ENCODE results near the gene NELFCD.

DNA sequence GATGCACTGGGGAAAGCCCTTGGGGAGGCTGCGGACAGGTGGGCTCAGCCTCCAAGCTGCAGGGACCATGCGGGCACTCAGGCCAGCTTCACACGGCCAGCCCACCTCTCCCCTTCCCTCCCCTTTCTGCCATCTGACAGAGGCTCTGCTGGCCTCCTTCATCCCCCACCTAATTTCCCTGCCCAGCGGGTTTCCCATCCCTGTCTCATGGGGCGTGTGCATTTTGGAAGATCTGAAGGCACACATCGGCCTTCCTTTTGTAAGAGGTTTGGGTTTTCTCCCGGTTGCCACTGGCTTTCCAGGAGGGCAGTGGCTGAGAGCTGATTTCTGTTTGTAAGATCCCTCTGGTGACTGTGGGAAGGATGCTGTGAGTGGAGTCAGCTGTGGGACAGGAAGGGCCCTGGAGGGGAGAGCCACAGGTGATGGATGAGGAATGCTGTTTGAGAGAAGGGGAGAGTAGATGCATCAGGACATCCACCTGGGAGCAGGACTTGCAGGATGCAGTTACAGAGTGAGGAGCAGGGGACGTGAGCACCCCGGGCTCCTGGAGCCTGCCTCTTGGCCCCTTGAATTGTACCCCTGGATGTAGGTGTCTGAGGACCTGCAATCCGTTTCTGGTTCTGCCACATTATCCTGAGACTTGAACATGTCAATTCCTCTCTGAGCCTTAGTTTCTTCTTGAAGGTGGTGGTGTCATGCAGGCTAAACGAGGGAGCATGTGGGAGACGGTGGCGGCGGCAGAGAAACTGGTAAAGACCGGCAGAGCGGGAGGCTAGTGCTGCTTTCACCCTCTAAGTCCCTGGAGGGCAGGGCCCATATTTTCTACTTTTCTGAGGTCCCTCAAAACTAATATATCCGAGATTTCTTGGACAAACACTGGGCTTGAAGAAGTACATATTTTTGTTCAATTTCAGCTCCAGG, 32.2 kb downstream of the NELFCD start:
- TF ChIP-seq, protein P1, sequence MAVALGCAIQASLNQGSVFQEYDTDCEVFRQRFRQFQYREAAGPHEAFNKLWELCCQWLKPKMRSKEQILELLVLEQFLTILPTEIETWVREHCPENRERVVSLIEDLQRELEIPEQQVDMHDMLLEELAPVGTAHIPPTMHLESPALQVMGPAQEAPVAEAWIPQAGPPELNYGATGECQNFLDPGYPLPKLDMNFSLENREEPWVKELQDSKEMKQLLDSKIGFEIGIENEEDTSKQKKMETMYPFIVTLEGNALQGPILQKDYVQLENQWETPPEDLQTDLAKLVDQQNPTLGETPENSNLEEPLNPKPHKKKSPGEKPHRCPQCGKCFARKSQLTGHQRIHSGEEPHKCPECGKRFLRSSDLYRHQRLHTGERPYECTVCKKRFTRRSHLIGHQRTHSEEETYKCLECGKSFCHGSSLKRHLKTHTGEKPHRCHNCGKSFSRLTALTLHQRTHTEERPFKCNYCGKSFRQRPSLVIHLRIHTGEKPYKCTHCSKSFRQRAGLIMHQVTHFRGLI (CRISPR knock-in tag; IDR thresholded peaks at IDR 0.05): no peak
- TF ChIP-seq, protein P2, sequence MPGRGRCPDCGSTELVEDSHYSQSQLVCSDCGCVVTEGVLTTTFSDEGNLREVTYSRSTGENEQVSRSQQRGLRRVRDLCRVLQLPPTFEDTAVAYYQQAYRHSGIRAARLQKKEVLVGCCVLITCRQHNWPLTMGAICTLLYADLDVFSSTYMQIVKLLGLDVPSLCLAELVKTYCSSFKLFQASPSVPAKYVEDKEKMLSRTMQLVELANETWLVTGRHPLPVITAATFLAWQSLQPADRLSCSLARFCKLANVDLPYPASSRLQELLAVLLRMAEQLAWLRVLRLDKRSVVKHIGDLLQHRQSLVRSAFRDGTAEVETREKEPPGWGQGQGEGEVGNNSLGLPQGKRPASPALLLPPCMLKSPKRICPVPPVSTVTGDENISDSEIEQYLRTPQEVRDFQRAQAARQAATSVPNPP (IDR thresholded peaks at IDR 0.05; ENCODE audit: borderline replicate concordance, insufficient read depth, insufficient read length): no peak
- TF ChIP-seq SIN3A (IDR thresholded peaks at IDR 0.05; ENCODE audit: borderline replicate concordance in 2 of 2, control insufficient read depth in 1 of 2, low read depth in 2 of 2, low read length in 2 of 2): no peak
- TF ChIP-seq RFX5 (IDR thresholded peaks at IDR 0.05; ENCODE audit: low read depth, low read length): no peak
- TF ChIP-seq, protein P3, sequence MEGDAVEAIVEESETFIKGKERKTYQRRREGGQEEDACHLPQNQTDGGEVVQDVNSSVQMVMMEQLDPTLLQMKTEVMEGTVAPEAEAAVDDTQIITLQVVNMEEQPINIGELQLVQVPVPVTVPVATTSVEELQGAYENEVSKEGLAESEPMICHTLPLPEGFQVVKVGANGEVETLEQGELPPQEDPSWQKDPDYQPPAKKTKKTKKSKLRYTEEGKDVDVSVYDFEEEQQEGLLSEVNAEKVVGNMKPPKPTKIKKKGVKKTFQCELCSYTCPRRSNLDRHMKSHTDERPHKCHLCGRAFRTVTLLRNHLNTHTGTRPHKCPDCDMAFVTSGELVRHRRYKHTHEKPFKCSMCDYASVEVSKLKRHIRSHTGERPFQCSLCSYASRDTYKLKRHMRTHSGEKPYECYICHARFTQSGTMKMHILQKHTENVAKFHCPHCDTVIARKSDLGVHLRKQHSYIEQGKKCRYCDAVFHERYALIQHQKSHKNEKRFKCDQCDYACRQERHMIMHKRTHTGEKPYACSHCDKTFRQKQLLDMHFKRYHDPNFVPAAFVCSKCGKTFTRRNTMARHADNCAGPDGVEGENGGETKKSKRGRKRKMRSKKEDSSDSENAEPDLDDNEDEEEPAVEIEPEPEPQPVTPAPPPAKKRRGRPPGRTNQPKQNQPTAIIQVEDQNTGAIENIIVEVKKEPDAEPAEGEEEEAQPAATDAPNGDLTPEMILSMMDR (IDR thresholded peaks at IDR 0.05 in 2 of 3, conservative IDR thresholded peaks at IDR 0.05 in 1 of 3; ENCODE audit: insufficient read depth in 2 of 3, low read depth in 1 of 3, low read length in 3 of 3): no peak
- no peak for TF ChIP-seq CBX8 (IDR thresholded peaks at IDR 0.05; ENCODE audit: borderline replicate concordance, extremely low read depth, low read depth, low read length, poor library complexity, severe bottlenecking)
- TF ChIP-seq, protein P4, sequence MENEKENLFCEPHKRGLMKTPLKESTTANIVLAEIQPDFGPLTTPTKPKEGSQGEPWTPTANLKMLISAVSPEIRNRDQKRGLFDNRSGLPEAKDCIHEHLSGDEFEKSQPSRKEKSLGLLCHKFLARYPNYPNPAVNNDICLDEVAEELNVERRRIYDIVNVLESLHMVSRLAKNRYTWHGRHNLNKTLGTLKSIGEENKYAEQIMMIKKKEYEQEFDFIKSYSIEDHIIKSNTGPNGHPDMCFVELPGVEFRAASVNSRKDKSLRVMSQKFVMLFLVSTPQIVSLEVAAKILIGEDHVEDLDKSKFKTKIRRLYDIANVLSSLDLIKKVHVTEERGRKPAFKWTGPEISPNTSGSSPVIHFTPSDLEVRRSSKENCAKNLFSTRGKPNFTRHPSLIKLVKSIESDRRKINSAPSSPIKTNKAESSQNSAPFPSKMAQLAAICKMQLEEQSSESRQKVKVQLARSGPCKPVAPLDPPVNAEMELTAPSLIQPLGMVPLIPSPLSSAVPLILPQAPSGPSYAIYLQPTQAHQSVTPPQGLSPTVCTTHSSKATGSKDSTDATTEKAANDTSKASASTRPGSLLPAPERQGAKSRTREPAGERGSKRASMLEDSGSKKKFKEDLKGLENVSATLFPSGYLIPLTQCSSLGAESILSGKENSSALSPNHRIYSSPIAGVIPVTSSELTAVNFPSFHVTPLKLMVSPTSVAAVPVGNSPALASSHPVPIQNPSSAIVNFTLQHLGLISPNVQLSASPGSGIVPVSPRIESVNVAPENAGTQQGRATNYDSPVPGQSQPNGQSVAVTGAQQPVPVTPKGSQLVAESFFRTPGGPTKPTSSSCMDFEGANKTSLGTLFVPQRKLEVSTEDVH (IDR thresholded peaks at IDR 0.05; ENCODE audit: low read depth, partially characterized antibody): no peak
- no peak for TF ChIP-seq FOS (IDR thresholded peaks at IDR 0.05; ENCODE audit: extremely low read depth, insufficient read length)
- no peak for TF ChIP-seq ZNF274 (IDR thresholded peaks at IDR 0.05; ENCODE audit: borderline replicate concordance, low read depth, low read length)
- TF ChIP-seq, protein P5, sequence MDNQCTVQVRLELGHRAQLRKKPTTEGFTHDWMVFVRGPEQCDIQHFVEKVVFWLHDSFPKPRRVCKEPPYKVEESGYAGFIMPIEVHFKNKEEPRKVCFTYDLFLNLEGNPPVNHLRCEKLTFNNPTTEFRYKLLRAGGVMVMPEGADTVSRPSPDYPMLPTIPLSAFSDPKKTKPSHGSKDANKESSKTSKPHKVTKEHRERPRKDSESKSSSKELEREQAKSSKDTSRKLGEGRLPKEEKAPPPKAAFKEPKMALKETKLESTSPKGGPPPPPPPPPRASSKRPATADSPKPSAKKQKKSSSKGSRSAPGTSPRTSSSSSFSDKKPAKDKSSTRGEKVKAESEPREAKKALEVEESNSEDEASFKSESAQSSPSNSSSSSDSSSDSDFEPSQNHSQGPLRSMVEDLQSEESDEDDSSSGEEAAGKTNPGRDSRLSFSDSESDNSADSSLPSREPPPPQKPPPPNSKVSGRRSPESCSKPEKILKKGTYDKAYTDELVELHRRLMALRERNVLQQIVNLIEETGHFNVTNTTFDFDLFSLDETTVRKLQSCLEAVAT (IDR thresholded peaks at IDR 0.05): no peak
- TF ChIP-seq EZH2 (IDR thresholded peaks at IDR 0.05; ENCODE audit: borderline replicate concordance, low read depth, low read length): no peak
